ENCODE measurements around the gene TBC1D32.

The TBC1D32 gene

GRCh38 chr6:121158438-121158837 lies 175.8 kb downstream of the TBC1D32 start:
- H3K27me3 ChIP-seq (replicated peaks; ENCODE audit: control insufficient read depth, insufficient read depth, low read length, poor library complexity, severe bottlenecking): no peaks in the 10 kb centered on the region
- H3K4me3 ChIP-seq (ENCODE audit: insufficient read depth, low read depth, low read length, poor library complexity, severe bottlenecking): no peak overlapping the region
- no peaks in the 10 kb centered on the region for H3K4me1 ChIP-seq (ENCODE audit: control insufficient read depth, insufficient read depth, low read length, poor library complexity, severe bottlenecking)
- H3K36me3 ChIP-seq (ENCODE audit: control insufficient read depth, insufficient read depth, low read length): peaks cover 18% of the 10 kb centered on the region
- H3K9me3 ChIP-seq (ENCODE audit: control insufficient read depth, low read length): no peaks in the 10 kb centered on the region
- no peak overlapping the region for H3K27ac ChIP-seq (ENCODE audit: insufficient read depth, low read length, poor library complexity, severe bottlenecking)
- DNase-seq: no peak

GRCh38 chr6:121157906-121158305 lies 176.4 kb downstream of the TBC1D32 start:
- no peak overlapping the region for H3K4me3 ChIP-seq (ENCODE audit: insufficient read depth, low read depth, low read length, poor library complexity, severe bottlenecking)
- H3K4me1 ChIP-seq (ENCODE audit: control insufficient read depth, insufficient read depth, low read length, poor library complexity, severe bottlenecking): no peaks in the 10 kb centered on the region
- no peak for DNase-seq
- H3K27ac ChIP-seq (ENCODE audit: insufficient read depth, low read length, poor library complexity, severe bottlenecking): no peak overlapping the region
- peaks cover 3% of the 10 kb centered on the region for H3K9me3 ChIP-seq (ENCODE audit: control insufficient read depth, low read length)
- peaks cover 18% of the 10 kb centered on the region for H3K36me3 ChIP-seq (ENCODE audit: control insufficient read depth, insufficient read depth, low read length)
- no peaks in the 10 kb centered on the region for H3K27me3 ChIP-seq (replicated peaks; ENCODE audit: control insufficient read depth, insufficient read depth, low read length, poor library complexity, severe bottlenecking)

GRCh38 chr6:121143476-121143875 lies 190.8 kb downstream of the TBC1D32 start:
- Histone ChIP-seq H3K4me3 (ENCODE audit: insufficient read depth, low read depth, low read length, poor library complexity, severe bottlenecking) (no peak overlapping the region), H3K4me1 (ENCODE audit: control insufficient read depth, insufficient read depth, low read length, poor library complexity, severe bottlenecking) (no peaks in the 10 kb centered on the region), H3K27ac (ENCODE audit: insufficient read depth, low read length, poor library complexity, severe bottlenecking) (no peak overlapping the region), H3K36me3 (ENCODE audit: control insufficient read depth, insufficient read depth, low read length) (no peaks in the 10 kb centered on the region), H3K9me3 (ENCODE audit: control insufficient read depth, low read length) (no peaks in the 10 kb centered on the region), H3K27me3 (replicated peaks; ENCODE audit: control insufficient read depth, insufficient read depth, low read length, poor library complexity, severe bottlenecking) (no peaks in the 10 kb centered on the region)
- no peak for DNase-seq

GRCh38 chr6:121142093-121142492 lies 192.2 kb downstream of the TBC1D32 start:
- Histone ChIP-seq H3K27ac (ENCODE audit: insufficient read depth, low read length, poor library complexity, severe bottlenecking) (no peak overlapping the region), H3K4me1 (ENCODE audit: control insufficient read depth, insufficient read depth, low read length, poor library complexity, severe bottlenecking) (no peaks in the 10 kb centered on the region), H3K9me3 (ENCODE audit: control insufficient read depth, low read length) (no peaks in the 10 kb centered on the region), H3K4me3 (ENCODE audit: insufficient read depth, low read depth, low read length, poor library complexity, severe bottlenecking) (no peak overlapping the region), H3K36me3 (ENCODE audit: control insufficient read depth, insufficient read depth, low read length) (no peaks in the 10 kb centered on the region), H3K27me3 (replicated peaks; ENCODE audit: control insufficient read depth, insufficient read depth, low read length, poor library complexity, severe bottlenecking) (no peaks in the 10 kb centered on the region)
- no peak for DNase-seq

- Histone ChIP-seq H3K9me3 (ENCODE audit: control insufficient read depth, low read length) (no peaks in the 10 kb centered on the region), H3K27ac (ENCODE audit: insufficient read depth, low read length, poor library complexity, severe bottlenecking) (no peak overlapping the region), H3K36me3 (ENCODE audit: control insufficient read depth, insufficient read depth, low read length) (no peaks in the 10 kb centered on the region), H3K27me3 (replicated peaks; ENCODE audit: control insufficient read depth, insufficient read depth, low read length, poor library complexity, severe bottlenecking) (no peaks in the 10 kb centered on the region), H3K4me3 (ENCODE audit: insufficient read depth, low read depth, low read length, poor library complexity, severe bottlenecking) (no peak overlapping the region), H3K4me1 (ENCODE audit: control insufficient read depth, insufficient read depth, low read length, poor library complexity, severe bottlenecking) (no peaks in the 10 kb centered on the region)
- no peak for DNase-seq
Observed at GRCh38 chr6:121135425-121135824, 198.9 kb downstream of the TBC1D32 start.

GRCh38 chr6:121134922-121135321 lies 199.4 kb downstream of the TBC1D32 start:
- H3K4me3 ChIP-seq (ENCODE audit: insufficient read depth, low read depth, low read length, poor library complexity, severe bottlenecking): no peak overlapping the region
- H3K27ac ChIP-seq (ENCODE audit: insufficient read depth, low read length, poor library complexity, severe bottlenecking): no peak overlapping the region
- DNase-seq: no peak
- H3K27me3 ChIP-seq (replicated peaks; ENCODE audit: control insufficient read depth, insufficient read depth, low read length, poor library complexity, severe bottlenecking): no peaks in the 10 kb centered on the region
- H3K36me3 ChIP-seq (ENCODE audit: control insufficient read depth, insufficient read depth, low read length): no peaks in the 10 kb centered on the region
- no peaks in the 10 kb centered on the region for H3K9me3 ChIP-seq (ENCODE audit: control insufficient read depth, low read length)
- H3K4me1 ChIP-seq (ENCODE audit: control insufficient read depth, insufficient read depth, low read length, poor library complexity, severe bottlenecking): no peaks in the 10 kb centered on the region

- Histone ChIP-seq H3K27ac (ENCODE audit: insufficient read depth, low read length, poor library complexity, severe bottlenecking) (no peak overlapping the region), H3K27me3 (replicated peaks; ENCODE audit: control insufficient read depth, insufficient read depth, low read length, poor library complexity, severe bottlenecking) (no peaks in the 10 kb centered on the region), H3K36me3 (ENCODE audit: control insufficient read depth, insufficient read depth, low read length) (peaks cover 4% of the 10 kb centered on the region), H3K4me3 (ENCODE audit: insufficient read depth, low read depth, low read length, poor library complexity, severe bottlenecking) (no peak overlapping the region), H3K4me1 (ENCODE audit: control insufficient read depth, insufficient read depth, low read length, poor library complexity, severe bottlenecking) (no peaks in the 10 kb centered on the region), H3K9me3 (ENCODE audit: control insufficient read depth, low read length) (no peaks in the 10 kb centered on the region)
- no peak for DNase-seq
Observed at GRCh38 chr6:121124600-121124999, 209.7 kb downstream of the TBC1D32 start.

- Histone ChIP-seq H3K4me1 (ENCODE audit: control insufficient read depth, insufficient read depth, low read length, poor library complexity, severe bottlenecking) (no peaks in the 10 kb centered on the region), H3K27me3 (replicated peaks; ENCODE audit: control insufficient read depth, insufficient read depth, low read length, poor library complexity, severe bottlenecking) (no peaks in the 10 kb centered on the region), H3K4me3 (ENCODE audit: insufficient read depth, low read depth, low read length, poor library complexity, severe bottlenecking) (no peak overlapping the region), H3K36me3 (ENCODE audit: control insufficient read depth, insufficient read depth, low read length) (no peaks in the 10 kb centered on the region), H3K27ac (ENCODE audit: insufficient read depth, low read length, poor library complexity, severe bottlenecking) (no peak overlapping the region), H3K9me3 (ENCODE audit: control insufficient read depth, low read length) (no peaks in the 10 kb centered on the region)
- no peak for DNase-seq
Observed at GRCh38 chr6:121112356-121112755, 221.9 kb downstream of the TBC1D32 start.

GRCh38 chr6:121110733-121111132 lies 223.5 kb downstream of the TBC1D32 start:
- Histone ChIP-seq H3K27me3 (replicated peaks; ENCODE audit: control insufficient read depth, insufficient read depth, low read length, poor library complexity, severe bottlenecking) (no peaks in the 10 kb centered on the region), H3K27ac (ENCODE audit: insufficient read depth, low read length, poor library complexity, severe bottlenecking) (no peak overlapping the region), H3K4me3 (ENCODE audit: insufficient read depth, low read depth, low read length, poor library complexity, severe bottlenecking) (no peak overlapping the region), H3K36me3 (ENCODE audit: control insufficient read depth, insufficient read depth, low read length) (no peaks in the 10 kb centered on the region), H3K9me3 (ENCODE audit: control insufficient read depth, low read length) (no peaks in the 10 kb centered on the region), H3K4me1 (ENCODE audit: control insufficient read depth, insufficient read depth, low read length, poor library complexity, severe bottlenecking) (no peaks in the 10 kb centered on the region)
- no peak for DNase-seq

GRCh38 chr6:121106962-121107361 lies 227.3 kb downstream of the TBC1D32 start:
- DNase-seq: no peak
- Histone ChIP-seq H3K27ac (ENCODE audit: insufficient read depth, low read length, poor library complexity, severe bottlenecking) (no peak overlapping the region), H3K9me3 (ENCODE audit: control insufficient read depth, low read length) (no peaks in the 10 kb centered on the region), H3K4me3 (ENCODE audit: insufficient read depth, low read depth, low read length, poor library complexity, severe bottlenecking) (no peak overlapping the region), H3K36me3 (ENCODE audit: control insufficient read depth, insufficient read depth, low read length) (no peaks in the 10 kb centered on the region), H3K27me3 (replicated peaks; ENCODE audit: control insufficient read depth, insufficient read depth, low read length, poor library complexity, severe bottlenecking) (no peaks in the 10 kb centered on the region), H3K4me1 (ENCODE audit: control insufficient read depth, insufficient read depth, low read length, poor library complexity, severe bottlenecking) (no peaks in the 10 kb centered on the region)

GRCh38 chr6:121105461-121105860 lies 228.8 kb downstream of the TBC1D32 start:
- H3K9me3 ChIP-seq (ENCODE audit: control insufficient read depth, low read length): no peaks in the 10 kb centered on the region
- H3K4me1 ChIP-seq (ENCODE audit: control insufficient read depth, insufficient read depth, low read length, poor library complexity, severe bottlenecking): no peaks in the 10 kb centered on the region
- H3K36me3 ChIP-seq (ENCODE audit: control insufficient read depth, insufficient read depth, low read length): no peaks in the 10 kb centered on the region
- DNase-seq: no peak
- H3K27ac ChIP-seq (ENCODE audit: insufficient read depth, low read length, poor library complexity, severe bottlenecking): no peak overlapping the region
- no peak overlapping the region for H3K4me3 ChIP-seq (ENCODE audit: insufficient read depth, low read depth, low read length, poor library complexity, severe bottlenecking)
- no peaks in the 10 kb centered on the region for H3K27me3 ChIP-seq (replicated peaks; ENCODE audit: control insufficient read depth, insufficient read depth, low read length, poor library complexity, severe bottlenecking)
